ENCODE data around the gene ATOH7. TPM values are rescaled to one million over a fixed set of nuclear protein-coding genes. Genes with fewer than 3 reads are reported as not detected.
"Not testable (repeated sequence)": the region's sequence is repeated elsewhere in the genome, so short reads cannot be mapped to it uniquely, and the experiment has no call there.

The ATOH7 gene
- not detected in 2 replicates for total RNA-seq

- intact Hi-C loops (cut with micrococcal nuclease): loop anchor here (5.0 kb wide), 1 partner anchor 100 kb away; the partner anchor contains the start of genes HNRNPH3 and PBLD
Observed at GRCh38 chr10:68231817-68232251, at the start of gene ATOH7. ATOH7 (minus strand) TSS chr10:68232113; CDS start chr10:68231677, 436 bp downstream.

GRCh38 chr10:68280758-68281157 lies 48.8 kb upstream of the ATOH7 start:
- intact Hi-C loops (cut with micrococcal nuclease): no loop called here

DNA sequence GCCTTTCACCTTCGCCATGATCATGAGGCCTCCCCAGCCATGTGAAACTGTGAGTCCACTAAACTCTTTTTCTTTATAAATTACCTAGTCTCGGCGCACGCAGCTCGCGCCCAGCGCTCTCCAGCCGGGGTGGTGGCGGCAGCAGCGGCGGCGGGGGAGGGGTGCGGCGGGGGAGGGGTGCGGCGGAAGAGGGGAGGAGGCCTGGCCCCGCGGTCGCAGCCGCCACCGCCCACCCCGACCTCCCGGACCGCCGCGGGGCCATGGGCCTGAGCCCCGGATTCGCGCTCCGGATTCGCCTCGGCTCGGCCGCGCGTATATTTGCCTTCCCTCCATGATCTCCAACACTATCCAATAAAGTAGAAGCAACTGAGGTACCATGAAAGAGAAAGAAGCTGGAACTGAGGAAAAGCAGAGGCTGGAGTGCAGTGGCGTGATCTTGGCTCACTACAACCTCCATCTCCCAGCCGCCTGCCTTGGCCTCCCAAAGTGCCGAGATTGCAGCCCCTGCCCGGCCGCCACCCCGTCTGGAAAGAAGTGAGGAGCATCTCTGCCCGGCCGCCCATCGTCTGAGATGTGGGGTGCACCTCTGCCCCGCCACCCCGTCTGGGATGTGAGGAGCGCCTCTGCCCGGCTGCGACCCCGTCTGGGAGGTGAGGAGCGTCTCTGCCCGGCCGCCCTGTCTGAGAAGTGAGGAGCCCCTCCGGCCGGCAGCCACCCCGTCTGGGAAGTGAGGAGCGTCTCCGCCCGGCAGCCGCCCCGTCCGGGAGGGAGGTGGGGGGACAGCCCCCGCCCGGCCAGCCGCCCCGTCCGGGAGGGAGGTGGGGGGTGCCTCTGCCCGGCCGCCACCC lies 47.2 kb upstream of the ATOH7 start:
- intact Hi-C loops (cut with micrococcal nuclease): not testable (repeated sequence)

- intact Hi-C loops (cut with micrococcal nuclease): not testable (repeated sequence)
Observed at GRCh38 chr10:68277814-68278213, 45.9 kb upstream of the ATOH7 start.

DNA sequence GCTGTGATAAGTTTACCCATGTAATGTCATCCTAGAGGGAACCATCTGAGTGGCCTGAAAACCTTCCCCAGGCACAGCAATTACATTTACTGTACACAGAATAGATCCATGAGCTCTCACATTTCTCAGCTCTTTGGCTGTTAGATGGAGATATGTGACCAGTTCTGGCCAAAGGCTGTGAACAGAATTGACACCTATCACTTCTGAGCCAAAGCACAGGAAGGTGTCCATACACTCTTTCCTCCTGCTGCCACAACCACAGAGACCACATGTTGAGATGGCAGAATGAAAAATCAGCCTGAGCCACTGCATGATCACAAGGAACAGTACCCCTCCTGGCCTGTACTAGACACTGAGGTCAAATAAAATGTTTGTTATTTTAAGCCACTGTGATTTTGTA lies 44.3 kb upstream of the ATOH7 start:
- intact Hi-C loops (cut with micrococcal nuclease): no loop called here

- intact Hi-C loops (cut with micrococcal nuclease): no loop called here
Observed at GRCh38 chr10:68275600-68276126, 43.8 kb upstream of the ATOH7 start.

GRCh38 chr10:68272833-68273232 lies 40.9 kb upstream of the ATOH7 start:
- intact Hi-C loops (cut with micrococcal nuclease): no loop called here

DNA sequence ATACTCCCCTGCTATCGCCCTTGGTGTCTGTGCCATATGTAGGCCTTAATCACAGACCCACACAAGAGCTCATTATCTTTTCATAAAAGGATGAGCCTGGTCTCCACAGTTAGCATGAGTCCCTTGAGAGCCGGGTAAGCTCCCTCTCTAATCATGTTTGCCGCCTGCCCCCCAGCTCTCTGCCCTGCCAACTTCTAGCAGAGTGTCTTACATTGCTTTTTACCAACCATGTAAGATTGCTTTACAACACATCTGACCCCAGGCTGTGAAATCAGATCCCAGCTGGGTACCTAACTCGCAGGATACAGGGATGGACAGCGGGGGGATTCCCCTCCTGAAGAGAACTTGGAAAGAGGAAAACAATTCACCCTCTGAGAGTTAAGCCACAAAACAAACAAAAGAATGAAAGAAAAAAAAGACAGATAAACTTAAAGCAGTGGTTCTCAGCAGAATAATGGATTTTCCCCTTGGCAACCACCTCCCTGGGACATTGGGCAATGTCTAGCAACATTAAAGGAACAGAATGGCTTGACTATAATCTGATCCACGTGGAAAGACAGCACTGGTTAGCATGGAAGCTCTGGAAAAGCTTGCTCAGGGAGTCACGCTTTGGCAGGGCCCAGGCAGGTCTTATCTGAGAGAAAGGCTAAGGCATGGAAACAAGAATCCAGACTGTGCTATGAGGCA lies 39.4 kb upstream of the ATOH7 start:
- intact Hi-C loops (cut with micrococcal nuclease): no loop called here

DNA sequence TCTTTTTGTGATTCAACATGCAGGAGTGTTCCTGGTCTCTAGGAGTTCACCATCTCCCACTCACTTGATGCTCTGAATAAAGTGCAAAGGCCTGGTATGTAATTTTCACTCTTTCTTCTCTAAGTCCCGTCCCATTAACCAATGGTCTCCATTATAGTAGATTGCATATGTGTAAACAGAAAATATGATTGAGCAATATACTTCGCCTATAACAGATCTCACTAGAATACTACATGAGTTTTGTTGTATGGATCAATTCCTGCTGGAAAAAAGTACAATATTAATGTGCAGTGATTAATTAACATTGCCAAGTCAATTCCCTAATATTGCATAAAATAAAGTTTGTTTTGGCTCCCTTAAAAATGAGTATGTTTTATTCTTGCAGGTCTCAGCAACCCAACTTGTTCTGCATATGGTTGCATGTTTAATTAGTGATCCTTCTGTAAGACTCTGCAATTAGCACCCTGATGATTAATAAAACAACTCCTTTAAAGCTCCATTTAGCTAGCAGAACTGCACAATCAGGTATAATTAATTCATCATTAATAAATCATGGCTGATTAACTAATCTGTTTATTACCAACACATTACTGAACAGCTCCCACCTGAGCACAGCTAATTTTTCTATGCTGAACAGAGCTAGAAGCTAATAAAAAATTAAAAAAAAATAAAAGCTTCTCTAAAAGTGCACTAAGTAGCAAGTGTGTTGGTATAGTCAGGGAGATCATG lies 37.8 kb upstream of the ATOH7 start:
- intact Hi-C loops (cut with micrococcal nuclease): no loop called here

DNA sequence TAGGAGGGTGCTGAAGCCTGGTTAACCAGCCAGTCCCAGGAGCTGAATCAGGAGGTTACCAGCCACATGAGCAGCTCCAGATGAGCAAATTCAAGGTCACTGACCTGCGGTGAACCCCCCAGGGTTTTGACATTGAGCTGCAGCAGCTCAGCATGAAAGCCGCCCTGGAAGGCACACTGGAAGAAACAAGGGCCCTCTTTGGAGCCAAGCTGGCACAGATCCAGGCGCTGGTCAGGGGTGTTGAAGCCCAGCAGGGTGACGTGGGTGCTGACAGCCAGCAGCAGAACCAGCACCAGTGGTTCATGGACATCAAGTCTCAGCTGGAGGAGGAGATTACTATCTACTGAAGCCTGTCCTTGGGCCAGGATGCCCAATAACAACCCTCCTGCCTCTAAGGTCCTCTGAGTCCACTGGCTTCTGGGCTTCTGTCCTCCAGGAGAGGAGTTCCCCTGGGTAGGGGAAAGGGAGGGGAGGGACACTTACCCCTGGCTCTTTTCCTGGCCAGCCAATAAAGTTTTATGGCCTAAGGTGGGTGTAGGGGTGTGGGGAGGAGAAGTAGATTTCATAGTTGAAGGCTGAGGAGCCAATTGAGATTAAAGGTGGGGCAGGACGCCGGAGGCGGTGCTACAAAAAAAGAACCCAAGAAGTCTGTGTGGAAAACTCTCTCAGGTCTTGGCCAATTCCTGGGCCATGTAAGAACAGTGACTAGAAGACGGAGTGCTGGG lies 29.4 kb upstream of the ATOH7 start:
- intact Hi-C loops (cut with micrococcal nuclease): no loop called here

DNA sequence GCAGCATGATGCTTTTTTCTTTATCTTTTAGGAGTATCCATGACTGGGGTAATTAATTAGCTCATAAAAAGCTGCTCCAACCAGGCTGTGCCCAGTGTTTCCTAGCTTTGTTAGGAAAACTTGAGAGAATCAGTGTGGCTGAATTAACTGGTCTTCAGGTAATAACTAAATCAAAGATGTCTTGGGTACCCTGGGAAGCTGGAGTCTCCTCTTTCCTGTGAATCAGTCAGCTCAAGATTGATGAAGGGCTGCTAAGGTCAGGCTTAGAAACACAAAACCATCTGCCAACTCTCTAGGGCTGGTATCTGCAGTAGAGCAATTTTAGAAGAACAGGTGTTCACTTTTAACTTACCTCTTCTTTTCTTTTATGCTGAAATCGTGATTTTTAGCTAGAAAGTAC lies 21.4 kb upstream of the ATOH7 start:
- intact Hi-C loops (cut with micrococcal nuclease): no loop called here

- intact Hi-C loops (cut with micrococcal nuclease): no loop called here
Observed at GRCh38 chr10:68251625-68252495, 19.9 kb upstream of the ATOH7 start.

GRCh38 chr10:68251151-68251550 lies 19.2 kb upstream of the ATOH7 start:
- intact Hi-C loops (cut with micrococcal nuclease): no loop called here

GRCh38 chr10:68249297-68249696 lies 17.4 kb upstream of the ATOH7 start:
- intact Hi-C loops (cut with micrococcal nuclease): no loop called here

GRCh38 chr10:68247931-68248330 lies 16.0 kb upstream of the ATOH7 start:
- intact Hi-C loops (cut with micrococcal nuclease): no loop called here

DNA sequence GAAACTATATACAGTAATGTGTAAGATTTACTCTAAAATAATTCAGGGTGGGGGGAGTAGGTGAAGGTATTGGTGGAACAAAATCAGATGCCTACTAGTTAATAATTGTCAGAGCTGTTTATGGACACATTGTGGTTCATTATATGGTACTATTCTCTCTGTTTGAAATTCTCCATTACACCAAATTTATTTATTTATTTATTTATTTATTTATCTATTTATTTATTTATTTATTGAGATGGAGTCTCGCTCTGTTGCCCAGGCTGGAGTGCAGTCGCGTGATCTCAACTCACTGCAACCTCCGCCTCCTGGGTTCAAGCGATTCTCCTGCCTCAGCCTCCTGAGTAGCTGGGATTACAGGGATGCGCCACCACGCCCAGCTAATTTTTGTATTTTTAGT lies 14.5 kb upstream of the ATOH7 start:
- intact Hi-C loops (cut with micrococcal nuclease): not testable (repeated sequence)

DNA sequence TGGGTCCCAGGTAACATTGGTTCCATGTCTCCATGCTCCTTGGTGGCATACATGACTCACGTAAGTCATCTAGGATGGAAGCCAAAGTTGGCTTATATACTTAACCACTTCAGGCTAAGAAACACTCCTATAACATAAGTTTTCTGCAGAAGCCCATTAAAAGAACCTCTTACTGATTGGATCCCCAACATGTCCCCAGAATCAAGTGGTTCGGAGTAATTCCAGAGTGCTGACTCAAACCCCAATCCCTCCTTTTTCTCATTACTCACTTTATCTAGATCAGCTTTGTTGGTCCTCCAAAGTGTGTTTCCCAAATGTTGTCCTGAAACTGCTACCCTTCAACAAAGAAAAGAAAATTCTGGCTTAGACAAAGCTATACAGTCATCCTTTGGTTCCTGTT lies 10.1 kb upstream of the ATOH7 start:
- intact Hi-C loops (cut with micrococcal nuclease): no loop called here

- intact Hi-C loops (cut with micrococcal nuclease): no loop called here
Observed at GRCh38 chr10:68239596-68240150, 7.8 kb upstream of the ATOH7 start.

GRCh38 chr10:68239069-68239468 lies 7.2 kb upstream of the ATOH7 start:
- intact Hi-C loops (cut with micrococcal nuclease): no loop called here

DNA sequence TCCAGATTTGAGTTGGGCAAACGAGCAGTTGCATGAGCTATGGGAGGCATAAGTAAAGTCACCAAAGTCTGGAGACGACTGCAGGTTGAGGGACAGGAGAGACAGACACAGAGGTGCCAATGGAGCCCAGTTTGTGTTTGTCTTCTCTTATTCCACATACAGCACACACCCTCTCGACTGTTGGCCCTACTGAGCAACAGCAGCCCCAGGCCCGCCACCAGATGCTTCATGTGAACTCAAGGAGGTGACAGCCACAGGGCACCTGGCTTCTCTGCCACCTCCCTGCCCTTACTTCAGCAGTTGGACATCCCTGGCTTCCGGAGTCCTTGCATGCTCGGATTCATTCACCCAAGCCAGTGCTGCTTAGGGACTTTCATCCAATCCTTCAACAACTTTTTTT lies 6.5 kb upstream of the ATOH7 start:
- intact Hi-C loops (cut with micrococcal nuclease): no loop called here
